MM.1S (cell line): ENCODE results near the gene RAB6B.
"Not testable (repeated sequence)": the region's sequence is repeated elsewhere in the genome, so short reads cannot be mapped to it uniquely, and the experiment has no call there.

Experiments
- DNase-seq: peaks from one replicate; pipeline ENCODE4 v3.0.0-alpha.2; 2015
- H2AFZ ChIP-seq: fragments of 300-600 bp; sonication (generic); 2 replicates; pipeline ENCODE4 v1.6.0; 2016; ENCODE audit warnings: antibody characterized with exemption, low read length
- H3F3A ChIP-seq: fragments of 300-600 bp; sonication (generic); 2 replicates; pipeline ENCODE4 v1.6.1; 2016; ENCODE audit warnings: mild to moderate bottlenecking, antibody characterized with exemption, low read length, moderate library complexity, mixed read lengths; ENCODE audit not compliant: insufficient read depth
- H3K27ac ChIP-seq: fragments of 300-600 bp; sonication (generic); 2 replicates; pipeline ENCODE4 v1.5.1; 2016; ENCODE audit warnings: mild to moderate bottlenecking, low read length
- H3K27me3 ChIP-seq: fragments of 300-600 bp; sonication (generic); replicated peaks from 2 replicates; pipeline ENCODE4 v1.6.0; 2016; ENCODE audit warnings: low read length; ENCODE audit not compliant: insufficient read depth
- H3K36me3 ChIP-seq: fragments of 300-600 bp; sonication (generic); replicated peaks from 2 replicates; pipeline ENCODE4 v1.6.1; 2016; ENCODE audit warnings: mild to moderate bottlenecking, low read length, mixed read lengths; ENCODE audit not compliant: insufficient read depth
- H3K4me1 ChIP-seq: fragments of 300-600 bp; sonication (generic); 2 replicates; pipeline ENCODE4 v1.6.1; 2016; ENCODE audit warnings: low read length, mixed read lengths
- H3K4me2 ChIP-seq: fragments of 300-600 bp; sonication (generic); 2 replicates; pipeline ENCODE4 v1.6.0; 2016; ENCODE audit warnings: low read depth, low read length
- H3K4me3 ChIP-seq: fragments of 300-600 bp; sonication (generic); 2 replicates; pipeline ENCODE4 v1.5.1; 2016; ENCODE audit warnings: low read length, mixed read lengths
- H3K79me2 ChIP-seq: fragments of 300-600 bp; sonication (generic); 2 replicates; pipeline ENCODE4 v1.6.1; 2016; ENCODE audit warnings: mixed run types, low read length, mixed read lengths
- H3K9ac ChIP-seq: fragments of 300-600 bp; sonication (generic); 2 replicates; pipeline ENCODE4 v1.6.1; 2016; ENCODE audit warnings: low read length, mixed read lengths
- H3K9me2 ChIP-seq: fragments of 300-600 bp; sonication (generic); replicated peaks from 2 replicates; pipeline ENCODE4 v1.6.1; 2016; ENCODE audit warnings: mild to moderate bottlenecking, low read length, mixed read lengths; ENCODE audit not compliant: insufficient read depth
- H3K9me3 ChIP-seq: fragments of 300-600 bp; sonication (generic); replicated peaks from 2 replicates; pipeline ENCODE4 v1.6.1; 2016; ENCODE audit warnings: mild to moderate bottlenecking, low read length, mixed read lengths; ENCODE audit not compliant: insufficient read depth
- H4K20me1 ChIP-seq: fragments of 300-600 bp; sonication (generic); 2 replicates; pipeline ENCODE4 v1.6.1; 2016; ENCODE audit warnings: mild to moderate bottlenecking, low read length, moderate library complexity, mixed read lengths; ENCODE audit not compliant: insufficient read depth
- CTCF ChIP-seq: fragments of 300-600 bp; sonication (generic); IDR thresholded peaks from 2 replicates; pipeline ENCODE4 v1.5.1; 2016; ENCODE audit warnings: antibody characterized with exemption, low read length, mixed read lengths
- EZH2 ChIP-seq: fragments of 300-600 bp; sonication (generic); optimal IDR thresholded peaks from 2 replicates; pipeline ENCODE3; 2017; ENCODE audit warnings: low read depth, mild to moderate bottlenecking, antibody characterized with exemption, low read length, mixed read lengths
- EZH2phosphoT487 ChIP-seq: fragments of 300-600 bp; sonication (generic); IDR thresholded peaks from 2 replicates; pipeline ENCODE4 v1.6.1; 2018; ENCODE audit warnings: antibody characterized with exemption, low read length

The RAB6B gene

GRCh38 chr3:133782454-133782853 is 113.2 kb downstream of the RAB6B start:
- H3K9me3 ChIP-seq = no peaks in the 10 kb centered on the region; the same call in 1 of the 2 replicates
- no peak overlapping the region for H3K9ac ChIP-seq
- H2AFZ ChIP-seq = no peak overlapping the region
- H3K36me3 ChIP-seq = no peaks in the 10 kb centered on the region
- H3K79me2 ChIP-seq = no peaks in the 10 kb centered on the region
- H3K4me1 ChIP-seq = no peaks in the 10 kb centered on the region
- H4K20me1 ChIP-seq = no peaks in the 10 kb centered on the region
- TF ChIP-seq CTCF (no peak), EZH2phosphoT487 (no peak), EZH2 (no peak)
- no peaks in the 10 kb centered on the region for H3F3A ChIP-seq
- no peak overlapping the region for H3K27ac ChIP-seq
- DNase-seq = no peak
- H3K9me2 ChIP-seq = no peaks in the 10 kb centered on the region
- no peak overlapping the region for H3K4me2 ChIP-seq
- H3K4me3 ChIP-seq = no peak overlapping the region
- no peaks in the 10 kb centered on the region for H3K27me3 ChIP-seq

- no peak for DNase-seq
- no peak overlapping the region for H3K9ac ChIP-seq
- no peak for TF ChIP-seq EZH2phosphoT487
- TF ChIP-seq CTCF = no peak
- no peak for TF ChIP-seq EZH2
- no peak overlapping the region for H3K27ac ChIP-seq
- H3K4me2 ChIP-seq = no peak overlapping the region
- no peaks in the 10 kb centered on the region for H3K79me2 ChIP-seq
- no peaks in the 10 kb centered on the region for H3F3A ChIP-seq
- H3K36me3 ChIP-seq = no peaks in the 10 kb centered on the region
- no peak overlapping the region for H2AFZ ChIP-seq
- H3K27me3 ChIP-seq = no peaks in the 10 kb centered on the region
- no peaks in the 10 kb centered on the region; the same call in 1 of the 2 replicates for H3K9me3 ChIP-seq
- no peak overlapping the region for H3K4me3 ChIP-seq
- no peaks in the 10 kb centered on the region for H4K20me1 ChIP-seq
- no peaks in the 10 kb centered on the region for H3K4me1 ChIP-seq
- no peaks in the 10 kb centered on the region for H3K9me2 ChIP-seq
Measured at GRCh38 chr3:133781570-133781969, 114.1 kb downstream of the RAB6B start.

- H3K27ac ChIP-seq, H3K4me2 ChIP-seq, H3F3A ChIP-seq, DNase-seq, H4K20me1 ChIP-seq, H3K9me3 ChIP-seq, H3K27me3 ChIP-seq, H3K4me1 ChIP-seq, H3K4me3 ChIP-seq, H3K36me3 ChIP-seq, H3K79me2 ChIP-seq, H3K9me2 ChIP-seq, H2AFZ ChIP-seq, H3K9ac ChIP-seq: not testable (repeated sequence)
Measured at GRCh38 chr3:133780756-133781155, 114.9 kb downstream of the RAB6B start.

- no peak for DNase-seq
- Histone ChIP-seq H3K4me2 (no peak overlapping the region), H2AFZ (no peak overlapping the region), H3K4me1 (no peaks in the 10 kb centered on the region), H4K20me1 (no peaks in the 10 kb centered on the region), H3K9me3 (no peaks in the 10 kb centered on the region), H3F3A (no peaks in the 10 kb centered on the region), H3K9me2 (no peaks in the 10 kb centered on the region), H3K36me3 (no peaks in the 10 kb centered on the region), H3K4me3 (no peak overlapping the region), H3K9ac (no peak overlapping the region), H3K79me2 (no peaks in the 10 kb centered on the region), H3K27me3 (no peaks in the 10 kb centered on the region), H3K27ac (no peak overlapping the region)
- TF ChIP-seq EZH2 = no peak
- no peak for TF ChIP-seq EZH2phosphoT487
- no peak for TF ChIP-seq CTCF
Measured at GRCh38 chr3:133779626-133780203, 116.0 kb downstream of the RAB6B start.
